Stimulated activated CD8-positive, alpha-beta memory T cell treated with anti-CD3 and anti-CD28 coated beads, Interleukin-15, amount 100 ng/mL, for 48 hours (primary cell): ENCODE data around the gene BOLA1.
A peak's percentile ranks its signal among the peaks of the same experiment; 100 is the strongest.
"Not testable (repeated sequence)": the region's sequence is repeated elsewhere in the genome, so short reads cannot be mapped to it uniquely, and the experiment has no call there.

Source experiments
- DNase-seq, 2 donors: peaks; one replicate each; pipeline ENCODE4 v3.0.0-alpha.2; 2020; ENCODE audit warnings: low read depth in 2 of 2

BOLA1 gene

GRCh38 chr1:149887196-149887455, 12.2 kb upstream of the BOLA1 start:
- DNase-seq = not testable (repeated sequence)

GRCh38 chr1:149887456-149888246, 11.7 kb upstream of the BOLA1 start:
- peak; percentile 63 to 65 for DNase-seq

- DNase-seq = peak; percentile 75 to 78
Observed at GRCh38 chr1:149888247-149888998, 10.9 kb upstream of the BOLA1 start.

GRCh38 chr1:149888999-149889289, 10.4 kb upstream of the BOLA1 start:
- no peak for DNase-seq

- no peak for DNase-seq
Observed at GRCh38 chr1:149896575-149896974, 2.8 kb upstream of the BOLA1 start.

GRCh38 chr1:149903836-149904491, 4.6 kb downstream of the BOLA1 start:
- no peak for DNase-seq

GRCh38 chr1:149906570-149907075, 7.3 kb downstream of the BOLA1 start:
- no peak for DNase-seq

GRCh38 chr1:149914545-149914944, 15.2 kb downstream of the BOLA1 start:
- no peak for DNase-seq

- DNase-seq = no peak
Observed at GRCh38 chr1:149915429-149916192, 16.2 kb downstream of the BOLA1 start.

- DNase-seq = no peak
Observed at GRCh38 chr1:149916193-149916897, 17.0 kb downstream of the BOLA1 start.

- DNase-seq = no peak
Observed at GRCh38 chr1:149916898-149917252, 17.5 kb downstream of the BOLA1 start.

GRCh38 chr1:149917571-149918144, 18.3 kb downstream of the BOLA1 start, which contains the start of gene SV2A:
SV2A (minus strand) TSS chr1:149917844; CDS start chr1:149913840, 4,004 bp downstream.
- peak; percentile 10 to 29 for DNase-seq

GRCh38 chr1:149923626-149924025, 24.3 kb downstream of the BOLA1 start:
- DNase-seq = no peak

- no peak for DNase-seq
Observed at GRCh38 chr1:149925345-149925744, 26.0 kb downstream of the BOLA1 start.

GRCh38 chr1:149925751-149926150, 26.4 kb downstream of the BOLA1 start:
- DNase-seq = no peak

GRCh38 chr1:149926296-149926695, 26.9 kb downstream of the BOLA1 start:
- DNase-seq = no peak

GRCh38 chr1:149927056-149927562, 27.7 kb downstream of the BOLA1 start:
- DNase-seq = no peak

- DNase-seq = peak; percentile 92 to 93
Observed at GRCh38 chr1:149927563-149928400, 28.4 kb downstream of the BOLA1 start, which contains the start of gene SF3B4. SF3B4 (minus strand) TSS chr1:149927803; CDS start chr1:149927759, 44 bp downstream.

GRCh38 chr1:149928401-149928724, 29.0 kb downstream of the BOLA1 start:
- no peak for DNase-seq

GRCh38 chr1:149929856-149930255, 30.5 kb downstream of the BOLA1 start:
- no peak for DNase-seq
